ENCODE measurements around the gene ARPC5L. TPM values are rescaled to one million over a fixed set of nuclear protein-coding genes. Genes with fewer than 3 reads are reported as not detected.

Gene ARPC5L
- total and polyA plus RNA-seq, 2 of the 8 experiments (the other 6 are each of a cell fraction or from before 2014, with no cell fraction given): 34.1 to 50.6 TPM

DNA sequence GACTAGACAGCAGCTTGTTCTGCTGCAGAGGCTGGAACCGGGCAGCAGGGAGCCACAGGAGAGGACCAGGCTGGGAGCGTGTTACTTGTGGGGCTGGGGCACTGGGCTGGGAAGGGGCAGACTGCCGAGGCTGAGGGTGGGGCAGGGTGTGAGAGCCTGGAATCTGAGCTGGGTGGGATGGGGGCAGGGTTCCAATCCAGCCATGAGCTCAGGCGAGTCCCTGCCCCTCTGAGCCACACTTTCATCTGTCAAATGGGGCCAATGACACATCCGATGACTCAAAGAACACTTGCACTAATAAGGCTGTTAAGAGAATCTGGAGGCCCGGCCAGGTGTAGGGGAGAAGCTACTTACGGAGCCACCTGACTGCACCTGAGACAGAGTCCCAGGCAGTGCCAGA, 27.3 kb upstream of the ARPC5L start (continued):
- TF ChIP-seq, protein P1, sequence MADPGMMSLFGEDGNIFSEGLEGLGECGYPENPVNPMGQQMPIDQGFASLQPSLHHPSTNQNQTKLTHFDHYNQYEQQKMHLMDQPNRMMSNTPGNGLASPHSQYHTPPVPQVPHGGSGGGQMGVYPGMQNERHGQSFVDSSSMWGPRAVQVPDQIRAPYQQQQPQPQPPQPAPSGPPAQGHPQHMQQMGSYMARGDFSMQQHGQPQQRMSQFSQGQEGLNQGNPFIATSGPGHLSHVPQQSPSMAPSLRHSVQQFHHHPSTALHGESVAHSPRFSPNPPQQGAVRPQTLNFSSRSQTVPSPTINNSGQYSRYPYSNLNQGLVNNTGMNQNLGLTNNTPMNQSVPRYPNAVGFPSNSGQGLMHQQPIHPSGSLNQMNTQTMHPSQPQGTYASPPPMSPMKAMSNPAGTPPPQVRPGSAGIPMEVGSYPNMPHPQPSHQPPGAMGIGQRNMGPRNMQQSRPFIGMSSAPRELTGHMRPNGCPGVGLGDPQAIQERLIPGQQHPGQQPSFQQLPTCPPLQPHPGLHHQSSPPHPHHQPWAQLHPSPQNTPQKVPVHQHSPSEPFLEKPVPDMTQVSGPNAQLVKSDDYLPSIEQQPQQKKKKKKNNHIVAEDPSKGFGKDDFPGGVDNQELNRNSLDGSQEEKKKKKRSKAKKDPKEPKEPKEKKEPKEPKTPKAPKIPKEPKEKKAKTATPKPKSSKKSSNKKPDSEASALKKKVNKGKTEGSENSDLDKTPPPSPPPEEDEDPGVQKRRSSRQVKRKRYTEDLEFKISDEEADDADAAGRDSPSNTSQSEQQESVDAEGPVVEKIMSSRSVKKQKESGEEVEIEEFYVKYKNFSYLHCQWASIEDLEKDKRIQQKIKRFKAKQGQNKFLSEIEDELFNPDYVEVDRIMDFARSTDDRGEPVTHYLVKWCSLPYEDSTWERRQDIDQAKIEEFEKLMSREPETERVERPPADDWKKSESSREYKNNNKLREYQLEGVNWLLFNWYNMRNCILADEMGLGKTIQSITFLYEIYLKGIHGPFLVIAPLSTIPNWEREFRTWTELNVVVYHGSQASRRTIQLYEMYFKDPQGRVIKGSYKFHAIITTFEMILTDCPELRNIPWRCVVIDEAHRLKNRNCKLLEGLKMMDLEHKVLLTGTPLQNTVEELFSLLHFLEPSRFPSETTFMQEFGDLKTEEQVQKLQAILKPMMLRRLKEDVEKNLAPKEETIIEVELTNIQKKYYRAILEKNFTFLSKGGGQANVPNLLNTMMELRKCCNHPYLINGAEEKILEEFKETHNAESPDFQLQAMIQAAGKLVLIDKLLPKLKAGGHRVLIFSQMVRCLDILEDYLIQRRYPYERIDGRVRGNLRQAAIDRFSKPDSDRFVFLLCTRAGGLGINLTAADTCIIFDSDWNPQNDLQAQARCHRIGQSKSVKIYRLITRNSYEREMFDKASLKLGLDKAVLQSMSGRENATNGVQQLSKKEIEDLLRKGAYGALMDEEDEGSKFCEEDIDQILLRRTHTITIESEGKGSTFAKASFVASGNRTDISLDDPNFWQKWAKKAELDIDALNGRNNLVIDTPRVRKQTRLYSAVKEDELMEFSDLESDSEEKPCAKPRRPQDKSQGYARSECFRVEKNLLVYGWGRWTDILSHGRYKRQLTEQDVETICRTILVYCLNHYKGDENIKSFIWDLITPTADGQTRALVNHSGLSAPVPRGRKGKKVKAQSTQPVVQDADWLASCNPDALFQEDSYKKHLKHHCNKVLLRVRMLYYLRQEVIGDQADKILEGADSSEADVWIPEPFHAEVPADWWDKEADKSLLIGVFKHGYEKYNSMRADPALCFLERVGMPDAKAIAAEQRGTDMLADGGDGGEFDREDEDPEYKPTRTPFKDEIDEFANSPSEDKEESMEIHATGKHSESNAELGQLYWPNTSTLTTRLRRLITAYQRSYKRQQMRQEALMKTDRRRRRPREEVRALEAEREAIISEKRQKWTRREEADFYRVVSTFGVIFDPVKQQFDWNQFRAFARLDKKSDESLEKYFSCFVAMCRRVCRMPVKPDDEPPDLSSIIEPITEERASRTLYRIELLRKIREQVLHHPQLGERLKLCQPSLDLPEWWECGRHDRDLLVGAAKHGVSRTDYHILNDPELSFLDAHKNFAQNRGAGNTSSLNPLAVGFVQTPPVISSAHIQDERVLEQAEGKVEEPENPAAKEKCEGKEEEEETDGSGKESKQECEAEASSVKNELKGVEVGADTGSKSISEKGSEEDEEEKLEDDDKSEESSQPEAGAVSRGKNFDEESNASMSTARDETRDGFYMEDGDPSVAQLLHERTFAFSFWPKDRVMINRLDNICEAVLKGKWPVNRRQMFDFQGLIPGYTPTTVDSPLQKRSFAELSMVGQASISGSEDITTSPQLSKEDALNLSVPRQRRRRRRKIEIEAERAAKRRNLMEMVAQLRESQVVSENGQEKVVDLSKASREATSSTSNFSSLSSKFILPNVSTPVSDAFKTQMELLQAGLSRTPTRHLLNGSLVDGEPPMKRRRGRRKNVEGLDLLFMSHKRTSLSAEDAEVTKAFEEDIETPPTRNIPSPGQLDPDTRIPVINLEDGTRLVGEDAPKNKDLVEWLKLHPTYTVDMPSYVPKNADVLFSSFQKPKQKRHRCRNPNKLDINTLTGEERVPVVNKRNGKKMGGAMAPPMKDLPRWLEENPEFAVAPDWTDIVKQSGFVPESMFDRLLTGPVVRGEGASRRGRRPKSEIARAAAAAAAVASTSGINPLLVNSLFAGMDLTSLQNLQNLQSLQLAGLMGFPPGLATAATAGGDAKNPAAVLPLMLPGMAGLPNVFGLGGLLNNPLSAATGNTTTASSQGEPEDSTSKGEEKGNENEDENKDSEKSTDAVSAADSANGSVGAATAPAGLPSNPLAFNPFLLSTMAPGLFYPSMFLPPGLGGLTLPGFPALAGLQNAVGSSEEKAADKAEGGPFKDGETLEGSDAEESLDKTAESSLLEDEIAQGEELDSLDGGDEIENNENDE (IDR thresholded peaks at IDR 0.05; ENCODE audit: insufficient replicate concordance, low read length): no peak
- TF ChIP-seq RFX5 (IDR thresholded peaks at IDR 0.05; ENCODE audit: borderline replicate concordance, low read depth, low read length) (no peak), TCF12 (IDR thresholded peaks at IDR 0.05; ENCODE audit: low read depth, low read length) (no peak), EZH2 (IDR thresholded peaks at IDR 0.05; ENCODE audit: low read depth, low read length, severe bottlenecking) (no peak), PHF8 (conservative IDR thresholded peaks at IDR 0.05; ENCODE audit: low read depth, low read length) (no peak), CHD2 (IDR thresholded peaks at IDR 0.05; ENCODE audit: low read length) (no peak), GTF2F1 (IDR thresholded peaks at IDR 0.05; ENCODE audit: borderline replicate concordance, low read depth, low read length) (no peak), ASH2L (IDR thresholded peaks at IDR 0.05; ENCODE audit: low read length) (no peak)

All from H1 (cell line).